Measurements from ENCODE around the gene PCDHGC5. TPM values are rescaled to one million over a fixed set of nuclear protein-coding genes. Genes with fewer than 3 reads are reported as not detected.

The PCDHGC5 gene
- total and polyA plus RNA-seq, 9 of the 15 experiments (the other 6 are each of a cell fraction or from before 2014, with no cell fraction given) = not detected

DNA sequence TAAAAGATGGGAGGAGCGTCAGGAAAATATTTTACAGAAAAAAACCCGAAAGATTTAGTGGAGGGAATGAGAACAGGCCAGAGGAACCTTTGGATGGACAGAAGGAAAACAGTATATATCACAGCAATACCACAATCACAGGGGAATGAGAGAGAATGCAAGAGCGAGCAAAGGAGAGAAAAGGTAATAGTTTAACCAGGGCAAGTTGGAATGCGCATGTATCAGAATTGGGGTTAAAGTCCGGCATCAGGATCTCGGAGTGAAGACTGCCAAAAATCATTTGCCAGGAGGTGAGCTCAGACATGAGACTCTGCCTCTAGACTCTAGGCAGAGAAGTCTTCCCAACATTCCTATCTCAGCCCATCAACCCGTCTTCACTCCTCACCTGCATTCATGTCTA, 36.8 kb downstream of the PCDHGC5 start:
- Histone ChIP-seq H3K4me1 (replicated peaks in 1 of 2; ENCODE audit: control insufficient read depth in 2 of 2, insufficient read depth in 2 of 2, low read length in 2 of 2) (peaks cover 0 to 9% of the 10 kb centered on the region in 2 experiments; a peak in 2 of 5 replicates), H3K9me1 (ENCODE audit: control insufficient read depth, insufficient read depth, low read length) (no peaks in the 10 kb centered on the region), H4K20me1 (replicated peaks; ENCODE audit: control insufficient read depth, insufficient read depth, low read length) (no peaks in the 10 kb centered on the region; the same call in 1 of the 2 replicates), H3K9me3 (replicated peaks; ENCODE audit: control insufficient read depth, insufficient read depth, low read depth, low read length) (no peaks in the 10 kb centered on the region), H3K4me2 (ENCODE audit: insufficient read depth, low read length) (no peak overlapping the region), H3K36me3 (ENCODE audit: control insufficient read depth, insufficient read depth, low read length) (peaks cover 99% of the 10 kb centered on the region), H3K4me3 (no peak overlapping the region), H2AFZ (ENCODE audit: low read depth, low read length) (no peak overlapping the region), H3K27ac (ENCODE audit: extremely low read depth, low read depth, low read length) (no peak overlapping the region), H3K9ac (ENCODE audit: insufficient read depth in 1 of 2, low read depth in 2 of 2, low read length in 2 of 2) (no peak overlapping the region), H3K27me3 (ENCODE audit: control insufficient read depth in 2 of 2, insufficient read depth in 2 of 2, low read length in 2 of 2) (no peaks in the 10 kb centered on the region), H3K79me2 (ENCODE audit: control insufficient read depth, insufficient read depth, low read length) (no peaks in the 10 kb centered on the region)
- in situ Hi-C loops (cut with MboI) = no loop called here
- ChIA-PET CTCF (ENCODE audit: low intra/inter-chr PET ratio) (interaction anchor here (0.7 to 1.8 kb wide), 5 partner anchors 123 to 202 kb away, joined by 3 to 7 read pairs (median 4); partner anchors contain the start of genes PCDHGA3 and PCDHGA9), POLR2A (no interaction called here)
- no TSS peak for BruUV-seq (replicated peaks)
- 91% methylated on average over 6 of the region's 7 CpGs for WGBS (ENCODE audit: insufficient coverage, low coverage, missing lambda C conversion rate)
- intact Hi-C loops (cut with micrococcal nuclease) = no loop called here
- no peak for FAIRE-seq
- no peak for ATAC-seq
- DNase-seq (ENCODE audit: extremely low read depth in 1 of 4, low spot score in 3 of 4) = no peak
- no peak for TF ChIP-seq NELFE (IDR thresholded peaks at IDR 0.05; ENCODE audit: insufficient read depth, insufficient read length)
- TF ChIP-seq, protein P1, sequence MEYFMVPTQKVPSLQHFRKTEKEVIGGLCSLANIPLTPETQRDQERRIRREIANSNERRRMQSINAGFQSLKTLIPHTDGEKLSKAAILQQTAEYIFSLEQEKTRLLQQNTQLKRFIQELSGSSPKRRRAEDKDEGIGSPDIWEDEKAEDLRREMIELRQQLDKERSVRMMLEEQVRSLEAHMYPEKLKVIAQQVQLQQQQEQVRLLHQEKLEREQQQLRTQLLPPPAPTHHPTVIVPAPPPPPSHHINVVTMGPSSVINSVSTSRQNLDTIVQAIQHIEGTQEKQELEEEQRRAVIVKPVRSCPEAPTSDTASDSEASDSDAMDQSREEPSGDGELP (CRISPR knock-in tag; IDR thresholded peaks at IDR 0.05; ENCODE audit: borderline replicate concordance) = no peak
- TF ChIP-seq ZNF217 (CRISPR knock-in tag; IDR thresholded peaks at IDR 0.05) = no peak
- no peak for TF ChIP-seq L3MBTL2 (IDR thresholded peaks at IDR 0.05)
- TF ChIP-seq, protein P2, sequence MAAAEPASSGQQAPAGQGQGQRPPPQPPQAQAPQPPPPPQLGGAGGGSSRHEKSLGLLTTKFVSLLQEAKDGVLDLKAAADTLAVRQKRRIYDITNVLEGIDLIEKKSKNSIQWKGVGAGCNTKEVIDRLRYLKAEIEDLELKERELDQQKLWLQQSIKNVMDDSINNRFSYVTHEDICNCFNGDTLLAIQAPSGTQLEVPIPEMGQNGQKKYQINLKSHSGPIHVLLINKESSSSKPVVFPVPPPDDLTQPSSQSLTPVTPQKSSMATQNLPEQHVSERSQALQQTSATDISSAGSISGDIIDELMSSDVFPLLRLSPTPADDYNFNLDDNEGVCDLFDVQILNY (CRISPR knock-in tag; IDR thresholded peaks at IDR 0.05) = no peak
- TF ChIP-seq NFXL1 (CRISPR knock-in tag; IDR thresholded peaks at IDR 0.05) = no peak
- no peak for TF ChIP-seq TBL1XR1 (IDR thresholded peaks at IDR 0.05; ENCODE audit: low read length in 2 of 2)
- TF ChIP-seq SAFB (IDR thresholded peaks at IDR 0.05; ENCODE audit: borderline replicate concordance, low read depth, low read length) = no peak
- TF ChIP-seq KDM2B (CRISPR knock-in tag; IDR thresholded peaks at IDR 0.05) = no peak
- TF ChIP-seq ZSCAN32 (CRISPR knock-in tag; IDR thresholded peaks at IDR 0.05) = no peak
- TF ChIP-seq, protein P3, sequence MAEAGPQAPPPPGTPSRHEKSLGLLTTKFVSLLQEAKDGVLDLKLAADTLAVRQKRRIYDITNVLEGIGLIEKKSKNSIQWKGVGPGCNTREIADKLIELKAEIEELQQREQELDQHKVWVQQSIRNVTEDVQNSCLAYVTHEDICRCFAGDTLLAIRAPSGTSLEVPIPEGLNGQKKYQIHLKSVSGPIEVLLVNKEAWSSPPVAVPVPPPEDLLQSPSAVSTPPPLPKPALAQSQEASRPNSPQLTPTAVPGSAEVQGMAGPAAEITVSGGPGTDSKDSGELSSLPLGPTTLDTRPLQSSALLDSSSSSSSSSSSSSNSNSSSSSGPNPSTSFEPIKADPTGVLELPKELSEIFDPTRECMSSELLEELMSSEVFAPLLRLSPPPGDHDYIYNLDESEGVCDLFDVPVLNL (CRISPR knock-in tag; IDR thresholded peaks at IDR 0.05; ENCODE audit: low read depth) = no peak
- no peak for TF ChIP-seq ZNF766 (CRISPR knock-in tag; conservative IDR thresholded peaks at IDR 0.05)
- TF ChIP-seq, protein P4, sequence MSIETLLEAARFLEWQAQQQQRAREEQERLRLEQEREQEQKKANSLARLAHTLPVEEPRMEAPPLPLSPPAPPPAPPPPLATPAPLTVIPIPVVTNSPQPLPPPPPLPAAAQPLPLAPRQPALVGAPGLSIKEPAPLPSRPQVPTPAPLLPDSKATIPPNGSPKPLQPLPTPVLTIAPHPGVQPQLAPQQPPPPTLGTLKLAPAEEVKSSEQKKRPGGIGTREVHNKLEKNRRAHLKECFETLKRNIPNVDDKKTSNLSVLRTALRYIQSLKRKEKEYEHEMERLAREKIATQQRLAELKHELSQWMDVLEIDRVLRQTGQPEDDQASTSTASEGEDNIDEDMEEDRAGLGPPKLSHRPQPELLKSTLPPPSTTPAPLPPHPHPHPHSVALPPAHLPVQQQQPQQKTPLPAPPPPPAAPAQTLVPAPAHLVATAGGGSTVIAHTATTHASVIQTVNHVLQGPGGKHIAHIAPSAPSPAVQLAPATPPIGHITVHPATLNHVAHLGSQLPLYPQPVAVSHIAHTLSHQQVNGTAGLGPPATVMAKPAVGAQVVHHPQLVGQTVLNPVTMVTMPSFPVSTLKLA (conservative IDR thresholded peaks at IDR 0.05) = no peak
- TF ChIP-seq, protein P5, sequence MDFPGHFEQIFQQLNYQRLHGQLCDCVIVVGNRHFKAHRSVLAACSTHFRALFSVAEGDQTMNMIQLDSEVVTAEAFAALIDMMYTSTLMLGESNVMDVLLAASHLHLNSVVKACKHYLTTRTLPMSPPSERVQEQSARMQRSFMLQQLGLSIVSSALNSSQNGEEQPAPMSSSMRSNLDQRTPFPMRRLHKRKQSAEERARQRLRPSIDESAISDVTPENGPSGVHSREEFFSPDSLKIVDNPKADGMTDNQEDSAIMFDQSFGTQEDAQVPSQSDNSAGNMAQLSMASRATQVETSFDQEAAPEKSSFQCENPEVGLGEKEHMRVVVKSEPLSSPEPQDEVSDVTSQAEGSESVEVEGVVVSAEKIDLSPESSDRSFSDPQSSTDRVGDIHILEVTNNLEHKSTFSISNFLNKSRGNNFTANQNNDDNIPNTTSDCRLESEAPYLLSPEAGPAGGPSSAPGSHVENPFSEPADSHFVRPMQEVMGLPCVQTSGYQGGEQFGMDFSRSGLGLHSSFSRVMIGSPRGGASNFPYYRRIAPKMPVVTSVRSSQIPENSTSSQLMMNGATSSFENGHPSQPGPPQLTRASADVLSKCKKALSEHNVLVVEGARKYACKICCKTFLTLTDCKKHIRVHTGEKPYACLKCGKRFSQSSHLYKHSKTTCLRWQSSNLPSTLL (IDR thresholded peaks at IDR 0.05) = no peak
- no peak for TF ChIP-seq ZNF75A (CRISPR knock-in tag; IDR thresholded peaks at IDR 0.05)
- TF ChIP-seq ZNF589 (CRISPR knock-in tag; IDR thresholded peaks at IDR 0.05; ENCODE audit: low read depth) = no peak

Measured in K562 (cell line).